Activated CD4-positive, alpha-beta T cell treated with anti-CD3 and anti-CD28 coated beads for 36 hours (primary cell): ENCODE measurements around the gene OSER1. TPM values are rescaled to one million over a fixed set of nuclear protein-coding genes. Genes with fewer than 3 reads are reported as not detected.
"Not testable (repeated sequence)": the region's sequence is repeated elsewhere in the genome, so short reads cannot be mapped to it uniquely, and the experiment has no call there.

ENCODE experiments used
- ATAC-seq: fragments of 200-7000 bp; cut with Tn5 transposase; one replicate; pipeline ENCODE4 v1.10.0; 2021; ENCODE audit warnings: mild to moderate bottlenecking, moderate library complexity
- CTCF ChIA-PET: fragments of 350-600 bp; sonication (Branson Sonifier 250); formaldehyde crosslinking; loops from one replicate; lab custom pipeline; 2021; ENCODE audit warnings: antibody characterized with exemption; lab: Charles Lee
- POLR2A ChIA-PET: fragments of 350-600 bp; sonication (Branson Sonifier 250); formaldehyde crosslinking; loops from one replicate; lab custom pipeline; 2021; ENCODE audit warnings: antibody characterized with exemption, inconsistent platforms; lab: Charles Lee
- DNase-seq: peaks from one replicate; pipeline ENCODE4 v3.0.0-alpha.2; 2020
- H3K27ac Mint-ChIP-seq: one replicate; pipeline ENCODE4 v1.8.0; 2021; ENCODE audit warnings: mixed read lengths
- H3K27me3 Mint-ChIP-seq: one replicate; pipeline ENCODE4 v1.8.0; 2021; ENCODE audit warnings: mixed read lengths
- H3K36me3 Mint-ChIP-seq: one replicate; pipeline ENCODE4 v1.8.0; 2021; ENCODE audit warnings: low read depth, mixed read lengths
- H3K4me1 Mint-ChIP-seq: one replicate; pipeline ENCODE4 v1.8.0; 2021; ENCODE audit warnings: mixed read lengths
- H3K4me3 Mint-ChIP-seq: one replicate; pipeline ENCODE4 v1.8.0; 2021; ENCODE audit warnings: mild to moderate bottlenecking, moderate library complexity, mixed read lengths
- H3K9me3 Mint-ChIP-seq: one replicate; pipeline ENCODE4 v1.8.0; 2021; ENCODE audit warnings: low read depth, mixed read lengths
- intact Hi-C, 2 experiments: fragments of 100-400 bp; cut with DNase I in 1 of 2; cut with micrococcal nuclease in 1 of 2; formaldehyde crosslinking; loops; one replicate each; pipeline versions ENCODE4 v1.14.2 to v1.15.1; 2022 to 2024; cut with DNase I, micrococcal nuclease
- total RNA-seq, 2 experiments: library from RNA; stranded (reverse); gene quantifications; one replicate each; pipeline ENCODE4 v1.2.3, GENCODE V29; 2021

OSER1 gene
- total RNA-seq, 2 experiments from 2014 or later = 19.9 to 22.5 TPM

DNA sequence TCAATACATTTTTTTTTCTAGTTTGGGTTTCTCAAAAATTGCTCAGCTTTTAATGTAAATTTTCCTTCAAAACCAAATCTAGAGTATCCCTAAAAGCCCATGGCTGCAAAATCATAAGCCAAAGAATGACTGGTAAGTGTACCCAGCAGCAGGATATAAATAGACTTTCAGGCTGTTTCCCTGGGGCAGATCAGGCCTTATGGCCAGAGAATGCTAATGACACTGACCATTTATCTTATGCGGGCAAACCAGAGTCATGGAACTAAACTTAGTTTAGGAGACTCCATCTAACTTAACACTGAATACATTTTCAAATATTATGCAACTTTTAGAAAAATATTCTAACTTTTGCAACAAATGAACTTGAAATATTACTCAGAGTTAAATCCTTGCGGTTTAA is 7.4 kb downstream of the OSER1 start:
- DNase-seq (no peak), ATAC-seq (no peak)
- POLR2A ChIA-PET = no interaction called here
- H3K4me3 Mint-ChIP-seq = no peak overlapping the region
- H3K4me1 Mint-ChIP-seq = peaks cover 45% of the 10 kb centered on the region
- no peak overlapping the region for H3K27ac Mint-ChIP-seq
- no peaks in the 10 kb centered on the region for H3K27me3 Mint-ChIP-seq
- H3K36me3 Mint-ChIP-seq = peaks cover 52% of the 10 kb centered on the region
- no peaks in the 10 kb centered on the region for H3K9me3 Mint-ChIP-seq
- CTCF ChIA-PET = interaction anchor here (1.1 kb wide), 1 partner anchor 13 kb away, joined by 3 read pairs; no protein-coding TSS in a partner anchor
- intact Hi-C loops = loop anchor here in 1 of 2 experiments (10.0 kb wide), 1 partner anchor 248 kb away; no protein-coding TSS in a partner anchor

DNA sequence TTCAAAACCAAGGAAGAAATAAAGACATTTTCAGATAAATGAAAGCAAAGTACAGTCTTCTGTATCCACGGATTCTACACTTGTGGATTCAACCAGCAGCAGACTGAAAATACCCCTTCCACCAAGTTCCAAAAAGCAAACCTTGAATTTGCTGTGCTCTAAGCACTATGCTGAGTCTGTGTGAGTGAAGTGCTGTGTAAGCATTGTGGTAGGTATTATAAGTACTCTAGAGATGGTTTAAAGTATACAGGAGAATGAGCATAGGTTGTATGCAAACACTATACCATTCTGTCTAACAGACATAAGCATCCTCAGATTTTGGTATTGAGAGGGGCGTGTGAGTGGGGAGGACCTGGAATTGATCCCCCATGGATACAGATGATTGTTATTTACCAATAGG is 9.6 kb downstream of the OSER1 start:
- H3K27ac Mint-ChIP-seq = no peak overlapping the region
- no peak overlapping the region for H3K4me3 Mint-ChIP-seq
- no peaks in the 10 kb centered on the region for H3K9me3 Mint-ChIP-seq
- ATAC-seq (no peak), DNase-seq (no peak)
- H3K36me3 Mint-ChIP-seq = peaks cover 55% of the 10 kb centered on the region
- peaks cover 31% of the 10 kb centered on the region for H3K4me1 Mint-ChIP-seq
- no peaks in the 10 kb centered on the region for H3K27me3 Mint-ChIP-seq
- ChIA-PET POLR2A (no interaction called here), CTCF (no interaction called here)
- intact Hi-C loops = loop anchor here in 1 of 2 experiments (10.0 kb wide), 1 partner anchor 246 kb away; no protein-coding TSS in a partner anchor

DNA sequence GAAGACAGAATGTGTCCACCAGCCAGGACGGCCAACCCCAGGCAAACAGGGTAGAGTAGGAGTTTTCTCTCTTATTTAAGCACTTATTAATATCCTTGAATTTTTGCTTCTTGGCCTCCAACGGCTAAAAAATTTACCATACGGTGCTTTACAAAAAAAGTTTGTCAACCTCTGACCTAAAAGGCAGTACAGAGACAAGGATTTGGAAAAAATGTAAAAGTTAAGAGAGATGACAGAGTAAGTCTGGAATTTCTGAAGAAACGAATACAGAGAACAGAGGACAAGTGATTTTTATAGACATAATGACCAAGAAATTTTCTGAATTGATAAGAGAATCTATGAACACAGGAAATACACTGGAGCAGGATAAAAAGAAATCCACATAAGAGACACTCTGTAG is 10.2 kb downstream of the OSER1 start:
- ChIA-PET POLR2A (no interaction called here), CTCF (interaction anchor here (0.5 to 3.3 kb wide), 4 partner anchors 9 to 92 kb away, joined by 3 to 10 read pairs (median 4); no protein-coding TSS in a partner anchor)
- Mint-ChIP-seq H3K4me1 (peaks cover 31% of the 10 kb centered on the region), H3K27ac (peak overlapping the region; percentile 7), H3K4me3 (no peak overlapping the region), H3K27me3 (no peaks in the 10 kb centered on the region), H3K36me3 (peaks cover 57% of the 10 kb centered on the region), H3K9me3 (no peaks in the 10 kb centered on the region)
- ATAC-seq (no peak), DNase-seq (no peak)
- intact Hi-C loops = loop anchor here in 1 of 2 experiments (10.0 kb wide), 1 partner anchor 246 kb away; no protein-coding TSS in a partner anchor

GRCh38 chr20:44199877-44200276 is 10.7 kb downstream of the OSER1 start:
- Mint-ChIP-seq H3K36me3 (peaks cover 55% of the 10 kb centered on the region), H3K4me3 (no peak overlapping the region), H3K27ac (peak overlapping the region; percentile 85), H3K9me3 (no peaks in the 10 kb centered on the region), H3K27me3 (no peaks in the 10 kb centered on the region), H3K4me1 (peaks cover 31% of the 10 kb centered on the region)
- DNase-seq (no peak), ATAC-seq (no peak)
- ChIA-PET CTCF (interaction anchor here (0.5 to 3.3 kb wide), 4 partner anchors 9 to 91 kb away, joined by 3 to 10 read pairs (median 4); no protein-coding TSS in a partner anchor), POLR2A (no interaction called here)
- intact Hi-C loops = loop anchor here in 1 of 2 experiments (10.0 kb wide), 1 partner anchor 245 kb away; no protein-coding TSS in a partner anchor

- ATAC-seq = peak; percentile 94
- H3K27ac Mint-ChIP-seq = peak overlapping the region; percentile 85
- H3K4me1 Mint-ChIP-seq = peaks cover 26% of the 10 kb centered on the region
- ChIA-PET CTCF (interaction anchor here (3.3 kb wide), 1 partner anchor 9 kb away, joined by 10 read pairs; no protein-coding TSS in a partner anchor), POLR2A (no interaction called here)
- peaks cover 52% of the 10 kb centered on the region for H3K36me3 Mint-ChIP-seq
- DNase-seq = peak; percentile 54
- no peaks in the 10 kb centered on the region for H3K9me3 Mint-ChIP-seq
- H3K4me3 Mint-ChIP-seq = no peak overlapping the region
- H3K27me3 Mint-ChIP-seq = no peaks in the 10 kb centered on the region
- intact Hi-C loops = no loop called here
Observed at GRCh38 chr20:44198872-44199271, 11.7 kb downstream of the OSER1 start.

DNA sequence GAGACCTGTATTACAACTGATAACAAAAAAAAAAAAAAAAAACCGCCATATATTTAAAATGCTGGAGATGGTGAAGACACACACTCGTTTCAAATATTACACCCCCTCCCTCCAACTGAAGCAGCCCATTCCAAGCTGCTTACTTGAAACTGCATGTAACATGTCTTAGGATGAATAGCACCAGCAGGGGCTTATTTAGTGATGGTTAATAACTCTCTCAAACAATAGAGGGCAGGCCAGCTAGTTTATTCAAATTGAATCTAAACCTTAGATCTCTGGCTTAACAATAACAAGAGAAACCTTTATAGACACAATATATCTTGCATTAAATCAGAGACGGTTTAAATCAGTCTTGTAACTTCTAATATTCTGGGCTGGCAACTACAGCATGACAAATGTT is 14.3 kb downstream of the OSER1 start:
- H3K27ac Mint-ChIP-seq = no peak overlapping the region
- ATAC-seq = no peak
- ChIA-PET CTCF (interaction anchor here (0.7 to 1.7 kb wide), 7 partner anchors 9 to 115 kb away, joined by 3 to 11 read pairs (median 3); partner anchors contain the start of gene FITM2), POLR2A (interaction anchor here (0.6 kb wide), 2 partner anchors 9 to 21 kb away, joined by 3 read pairs; no protein-coding TSS in a partner anchor)
- peaks cover 38% of the 10 kb centered on the region for H3K36me3 Mint-ChIP-seq
- no peak overlapping the region for H3K4me3 Mint-ChIP-seq
- intact Hi-C loops = no loop called here
- H3K27me3 Mint-ChIP-seq = no peaks in the 10 kb centered on the region
- peaks cover 19% of the 10 kb centered on the region for H3K4me1 Mint-ChIP-seq
- DNase-seq = no peak
- H3K9me3 Mint-ChIP-seq = no peaks in the 10 kb centered on the region

DNA sequence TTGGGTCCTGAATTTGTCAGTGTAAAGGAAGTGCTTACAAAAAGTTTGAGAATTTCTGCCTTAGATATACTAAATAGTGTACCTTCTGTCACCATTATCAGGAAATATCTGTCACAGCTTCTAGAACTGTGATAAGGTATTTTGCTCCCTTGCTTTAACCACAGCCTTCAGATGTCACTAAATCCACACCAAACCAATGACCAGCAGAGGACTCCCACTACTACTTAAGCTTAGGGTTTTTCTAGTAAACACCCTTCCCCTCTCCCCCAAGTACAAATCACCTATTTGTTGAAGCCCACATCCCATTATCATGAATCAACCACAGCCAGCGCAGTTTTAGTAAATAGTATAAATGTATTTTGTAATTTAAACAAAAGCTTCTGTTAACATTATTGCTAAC is 15.0 kb downstream of the OSER1 start:
- peaks cover 15% of the 10 kb centered on the region for H3K4me1 Mint-ChIP-seq
- H3K27ac Mint-ChIP-seq = no peak overlapping the region
- H3K27me3 Mint-ChIP-seq = peaks cover 2% of the 10 kb centered on the region
- intact Hi-C loops = no loop called here
- H3K9me3 Mint-ChIP-seq = no peaks in the 10 kb centered on the region
- DNase-seq = no peak
- no peak for ATAC-seq
- ChIA-PET CTCF (interaction anchor here (0.5 to 1.7 kb wide), 10 partner anchors 10 to 610 kb away, joined by 3 to 9 read pairs (median 3); partner anchors contain the start of gene FITM2), POLR2A (no interaction called here)
- H3K36me3 Mint-ChIP-seq = peaks cover 34% of the 10 kb centered on the region
- no peak overlapping the region for H3K4me3 Mint-ChIP-seq

DNA sequence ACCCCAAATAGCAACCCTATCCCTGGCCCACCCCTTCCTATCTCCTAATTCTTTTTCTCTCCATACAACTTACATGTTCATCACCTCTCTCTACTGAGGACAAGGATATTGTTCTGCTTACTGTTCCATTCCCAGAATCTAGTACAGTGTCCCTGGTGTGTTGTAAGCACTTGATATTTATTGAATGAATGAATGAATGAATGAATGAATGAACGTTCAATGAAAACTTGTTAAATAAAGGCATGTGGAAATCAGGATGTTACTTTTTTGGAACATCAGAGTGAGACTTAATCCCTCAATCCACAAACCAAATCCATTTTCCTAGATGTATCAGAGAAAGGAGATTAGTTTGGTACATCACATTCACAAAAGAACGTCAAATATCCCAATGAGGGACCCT is 16.8 kb downstream of the OSER1 start:
- H3K4me3 Mint-ChIP-seq = no peak overlapping the region
- ChIA-PET POLR2A (no interaction called here), CTCF (no interaction called here)
- H3K4me1 Mint-ChIP-seq = peaks cover 1% of the 10 kb centered on the region
- no peak overlapping the region for H3K27ac Mint-ChIP-seq
- peaks cover 18% of the 10 kb centered on the region for H3K36me3 Mint-ChIP-seq
- DNase-seq (no peak), ATAC-seq (no peak)
- no peaks in the 10 kb centered on the region for H3K9me3 Mint-ChIP-seq
- H3K27me3 Mint-ChIP-seq = peaks cover 6% of the 10 kb centered on the region
- intact Hi-C loops = no loop called here

DNA sequence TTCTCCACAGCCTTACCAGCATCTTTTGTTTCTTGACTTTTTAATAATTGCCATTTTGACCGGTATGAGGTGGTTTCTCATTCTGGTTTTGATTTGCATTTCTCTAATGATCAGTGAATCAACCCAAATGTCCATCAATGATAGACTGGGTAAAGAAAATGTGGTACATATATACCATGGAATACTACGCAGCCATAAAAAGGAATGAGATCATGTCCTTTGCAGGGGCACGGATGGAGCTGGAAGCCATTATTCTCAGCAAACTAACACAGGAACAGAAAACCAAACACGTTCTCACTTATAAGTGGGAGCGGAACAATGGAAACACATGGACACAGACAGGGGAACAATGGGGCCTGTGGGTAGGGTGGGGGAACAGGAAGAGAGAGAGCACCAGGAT is 18.9 kb downstream of the OSER1 start:
- H3K4me3 Mint-ChIP-seq, H3K36me3 Mint-ChIP-seq, H3K4me1 Mint-ChIP-seq, ATAC-seq, intact Hi-C loops, POLR2A ChIA-PET, DNase-seq, H3K27ac Mint-ChIP-seq, H3K9me3 Mint-ChIP-seq: not testable (repeated sequence)
- H3K27me3 Mint-ChIP-seq = peaks cover 19% of the 10 kb centered on the region
- CTCF ChIA-PET = interaction anchor here (5.7 kb wide), 1 partner anchor 74 kb away, joined by 166 read pairs; no protein-coding TSS in a partner anchor

DNA sequence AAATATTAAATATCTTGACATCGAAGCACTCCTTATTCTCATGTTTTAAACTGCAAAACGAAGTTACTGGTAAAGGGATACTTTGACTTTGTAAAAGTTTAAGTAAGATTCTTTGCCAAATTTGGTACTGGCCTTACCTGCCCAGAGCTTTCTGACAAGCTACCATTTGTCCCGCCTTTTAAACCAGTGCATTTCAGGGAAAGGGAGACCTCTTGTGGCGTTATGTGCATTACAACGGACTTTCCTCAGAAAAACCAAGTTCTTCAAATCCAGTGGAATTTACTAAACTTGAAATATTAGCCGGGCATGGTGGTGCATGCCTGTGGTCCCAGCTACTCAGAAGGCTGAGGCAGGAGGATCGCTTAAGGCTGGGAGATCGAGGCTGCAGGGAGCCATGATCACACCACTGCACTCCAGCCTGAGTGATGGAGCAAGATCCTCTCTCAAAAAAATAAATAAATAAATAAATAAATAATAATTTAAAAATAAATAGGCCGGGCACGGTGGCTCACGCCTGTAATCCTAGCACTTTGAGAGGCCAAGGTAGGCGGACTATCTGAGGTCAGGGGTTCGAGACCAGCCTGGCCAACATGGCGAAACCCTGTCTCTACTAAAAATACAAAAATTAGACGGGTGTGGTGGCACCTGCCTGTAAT is 20.2 kb downstream of the OSER1 start:
- H3K27ac Mint-ChIP-seq, H3K9me3 Mint-ChIP-seq, H3K4me1 Mint-ChIP-seq, H3K4me3 Mint-ChIP-seq, H3K36me3 Mint-ChIP-seq: not testable (repeated sequence)
- ChIA-PET POLR2A (interaction anchor here (2.4 kb wide), 1 partner anchor 74 kb away, joined by 6 read pairs; no protein-coding TSS in a partner anchor), CTCF (interaction anchor here (0.6 to 5.7 kb wide), 26 partner anchors 8 to 677 kb away, joined by 3 to 166 read pairs (median 4); no protein-coding TSS in a partner anchor)
- ATAC-seq = peak; percentile 61
- peaks cover 29% of the 10 kb centered on the region for H3K27me3 Mint-ChIP-seq
- intact Hi-C loops = loop anchor here (1.0 kb wide), 1 partner anchor 74 kb away; no protein-coding TSS in a partner anchor
- DNase-seq = peak; percentile 63

DNA sequence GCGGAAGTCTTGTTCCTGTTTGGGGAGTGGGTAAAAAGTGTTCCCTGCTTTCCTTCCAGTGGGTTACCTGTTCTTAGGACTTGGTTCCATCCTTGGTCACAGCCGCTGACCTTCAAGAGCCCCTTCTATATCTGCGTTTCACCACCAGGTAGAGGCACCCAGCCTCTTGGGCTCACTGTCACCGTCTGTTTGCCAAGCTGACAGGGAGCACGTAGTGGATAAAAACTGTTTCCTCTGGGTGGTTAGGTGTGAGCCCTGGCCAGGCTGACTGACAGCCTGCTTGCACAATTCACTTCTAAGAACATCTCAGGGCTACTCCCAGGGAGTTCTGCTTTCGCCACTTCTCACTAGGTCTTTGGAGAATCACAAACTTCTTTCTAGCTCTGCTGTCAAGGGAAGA is 21.8 kb downstream of the OSER1 start:
- H3K36me3 Mint-ChIP-seq = no peaks in the 10 kb centered on the region
- ATAC-seq (no peak), DNase-seq (no peak)
- no peak overlapping the region for H3K27ac Mint-ChIP-seq
- intact Hi-C loops = no loop called here
- ChIA-PET CTCF (interaction anchor here (0.6 to 5.7 kb wide), 10 partner anchors 9 to 211 kb away, joined by 3 to 166 read pairs (median 9); no protein-coding TSS in a partner anchor), POLR2A (interaction anchor here (2.4 kb wide), 1 partner anchor 72 kb away, joined by 6 read pairs; no protein-coding TSS in a partner anchor)
- H3K27me3 Mint-ChIP-seq = peaks cover 34% of the 10 kb centered on the region
- no peak overlapping the region for H3K4me3 Mint-ChIP-seq
- H3K9me3 Mint-ChIP-seq = no peaks in the 10 kb centered on the region
- H3K4me1 Mint-ChIP-seq = peaks cover 4% of the 10 kb centered on the region
